Activated CD4-positive, alpha-beta T cell treated with anti-CD3 and anti-CD28 coated beads for 1 hour (primary cell): ENCODE results near the gene TIGAR.

Experiments used
- DNase-seq: peaks from one replicate; pipeline ENCODE4 v3.0.0-alpha.2; 2020

Gene TIGAR

GRCh38 chr12:4380332-4380731 lies 59.3 kb downstream of the TIGAR start:
- no peak for DNase-seq

- no peak for DNase-seq
Observed at GRCh38 chr12:4383304-4383865, 62.4 kb downstream of the TIGAR start.

GRCh38 chr12:4386801-4387200 lies 65.8 kb downstream of the TIGAR start:
- DNase-seq = no peak

- no peak for DNase-seq
Observed at GRCh38 chr12:4387607-4388006, 66.6 kb downstream of the TIGAR start.

- DNase-seq = no peak
Observed at GRCh38 chr12:4388032-4388431, 67.0 kb downstream of the TIGAR start.

GRCh38 chr12:4388662-4389061 lies 67.6 kb downstream of the TIGAR start:
- no peak for DNase-seq

GRCh38 chr12:4392223-4392742 lies 71.3 kb downstream of the TIGAR start:
- no peak for DNase-seq

GRCh38 chr12:4393211-4393610 lies 72.2 kb downstream of the TIGAR start:
- no peak for DNase-seq

- no peak for DNase-seq
Observed at GRCh38 chr12:4395818-4396217, 74.8 kb downstream of the TIGAR start.

- no peak for DNase-seq
Observed at GRCh38 chr12:4401117-4401516, 80.1 kb downstream of the TIGAR start.

GRCh38 chr12:4402996-4403395 lies 82.0 kb downstream of the TIGAR start:
- no peak for DNase-seq
